Suprapubic skin (tissue), 3 donors: ENCODE data around the gene EEF1AKMT2.

Experiments used
- EP300 ChIP-seq: sonication (generic); formaldehyde crosslinking; IDR thresholded peaks from one replicate; pipeline ENCODE4 v1.6.1; 2017; ENCODE audit warnings: antibody characterized with exemption
- POLR2A ChIP-seq, 2 donors: fragments of 450-650 bp; IDR thresholded peaks; one replicate each; pipeline ENCODE4 v1.6.1; 2017; ENCODE audit warnings: antibody characterized with exemption in 2 of 2, mild to moderate bottlenecking in 2 of 2, moderate library complexity in 2 of 2
- TF ChIP-seq, protein P1 (sequence below), 2 donors: fragments of 200-600 bp in 1 of 2; fragments of 450-650 bp in 1 of 2; sonication (generic) in 1 of 2; IDR thresholded peaks; one replicate each; pipeline ENCODE4 v1.5.1; 2016 to 2019; ENCODE audit warnings: antibody characterized with exemption in 2 of 2, mild to moderate bottlenecking in 1 of 2, moderate library complexity in 1 of 2

DNA sequence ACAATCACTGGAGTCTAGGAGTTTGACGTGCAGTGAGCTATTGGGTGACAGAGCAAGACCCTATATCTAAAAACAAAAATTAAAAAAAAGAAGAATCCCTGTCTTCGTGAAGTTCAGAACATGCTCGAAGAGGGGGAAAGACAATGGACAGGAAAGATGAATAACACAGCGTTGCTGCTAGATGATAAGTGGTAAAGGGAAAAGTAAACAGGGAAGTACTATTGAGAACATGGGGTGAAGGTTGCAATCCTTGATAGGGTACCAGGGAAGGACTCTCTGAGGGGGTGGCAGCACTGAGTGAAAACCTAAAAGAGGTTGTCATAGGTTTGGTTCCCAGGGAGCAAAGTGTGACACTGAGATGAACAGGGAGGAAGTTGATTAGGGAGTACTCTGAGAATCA is 7.1 kb upstream of the EEF1AKMT2 start:
- TF ChIP-seq POLR2A (IDR thresholded peaks at IDR 0.05), result no peak
- TF ChIP-seq, protein P1, sequence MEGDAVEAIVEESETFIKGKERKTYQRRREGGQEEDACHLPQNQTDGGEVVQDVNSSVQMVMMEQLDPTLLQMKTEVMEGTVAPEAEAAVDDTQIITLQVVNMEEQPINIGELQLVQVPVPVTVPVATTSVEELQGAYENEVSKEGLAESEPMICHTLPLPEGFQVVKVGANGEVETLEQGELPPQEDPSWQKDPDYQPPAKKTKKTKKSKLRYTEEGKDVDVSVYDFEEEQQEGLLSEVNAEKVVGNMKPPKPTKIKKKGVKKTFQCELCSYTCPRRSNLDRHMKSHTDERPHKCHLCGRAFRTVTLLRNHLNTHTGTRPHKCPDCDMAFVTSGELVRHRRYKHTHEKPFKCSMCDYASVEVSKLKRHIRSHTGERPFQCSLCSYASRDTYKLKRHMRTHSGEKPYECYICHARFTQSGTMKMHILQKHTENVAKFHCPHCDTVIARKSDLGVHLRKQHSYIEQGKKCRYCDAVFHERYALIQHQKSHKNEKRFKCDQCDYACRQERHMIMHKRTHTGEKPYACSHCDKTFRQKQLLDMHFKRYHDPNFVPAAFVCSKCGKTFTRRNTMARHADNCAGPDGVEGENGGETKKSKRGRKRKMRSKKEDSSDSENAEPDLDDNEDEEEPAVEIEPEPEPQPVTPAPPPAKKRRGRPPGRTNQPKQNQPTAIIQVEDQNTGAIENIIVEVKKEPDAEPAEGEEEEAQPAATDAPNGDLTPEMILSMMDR (IDR thresholded peaks at IDR 0.05), result no peak
- TF ChIP-seq EP300, result no peak
